HL-60/S4 treated with retinoic acid at 250 ng/mL for 4 days and 3 days (cell line): ENCODE measurements around the gene SDF2.

ENCODE experiments used
- in situ Hi-C: fragments of 300-500 bp; cut with MboI; formaldehyde crosslinking; loops from 2 replicates; pipeline ENCODE4 v1.7.0; 2022; ENCODE audit warnings: low sequenced_read_pairs

The SDF2 gene

GRCh38 chr17:28661635-28662526 lies at the start of gene SDF2, which contains the start of gene SUPT6H:
TSS of gene SDF2 (minus strand) at chr17:28661906. CDS start at chr17:28661876, 30 bp downstream.
TSS of gene SUPT6H (plus strand) at chr17:28662205. CDS start at chr17:28673402, 11,197 bp downstream.
- in situ Hi-C loops, result no loop called here

GRCh38 chr17:28710861-28711722 lies 49.4 kb upstream of the SDF2 start:
- in situ Hi-C loops, result no loop called here

- in situ Hi-C loops, result no loop called here
Measured at GRCh38 chr17:28707339-28707720, 45.6 kb upstream of the SDF2 start.

GRCh38 chr17:28706471-28707338 lies 45.0 kb upstream of the SDF2 start:
- in situ Hi-C loops, result no loop called here

- in situ Hi-C loops, result no loop called here
Measured at GRCh38 chr17:28705728-28706334, 44.1 kb upstream of the SDF2 start.

- in situ Hi-C loops, result no loop called here
Measured at GRCh38 chr17:28705074-28705659, 43.5 kb upstream of the SDF2 start.

GRCh38 chr17:28704219-28704858 lies 42.6 kb upstream of the SDF2 start:
- in situ Hi-C loops, result no loop called here

GRCh38 chr17:28703552-28704218 lies 42.0 kb upstream of the SDF2 start:
- in situ Hi-C loops, result no loop called here

- in situ Hi-C loops, result no loop called here
Measured at GRCh38 chr17:28702752-28703150, 41.0 kb upstream of the SDF2 start.

GRCh38 chr17:28702026-28702751 lies 40.5 kb upstream of the SDF2 start:
- in situ Hi-C loops, result no loop called here

- in situ Hi-C loops, result no loop called here
Measured at GRCh38 chr17:28700830-28701492, 39.3 kb upstream of the SDF2 start.

GRCh38 chr17:28700278-28700677 lies 38.6 kb upstream of the SDF2 start:
- in situ Hi-C loops, result no loop called here

GRCh38 chr17:28698253-28698941 lies 36.7 kb upstream of the SDF2 start:
- in situ Hi-C loops, result no loop called here

GRCh38 chr17:28693869-28694268 lies 32.2 kb upstream of the SDF2 start:
- in situ Hi-C loops, result no loop called here

- in situ Hi-C loops, result no loop called here
Measured at GRCh38 chr17:28689011-28689410, 27.3 kb upstream of the SDF2 start.

- in situ Hi-C loops, result no loop called here
Measured at GRCh38 chr17:28688481-28688880, 26.8 kb upstream of the SDF2 start.

GRCh38 chr17:28686296-28686695 lies 24.6 kb upstream of the SDF2 start:
- in situ Hi-C loops, result no loop called here
